Activated CD4-positive, CD25-positive, alpha-beta regulatory T cell treated with anti-CD3 and anti-CD28 coated beads, Interleukin-2, amount 50 U/mL, for 16 hours (primary cell): Measurements from ENCODE around the gene NFKBIB.
"Not testable (repeated sequence)": the region's sequence is repeated elsewhere in the genome, so short reads cannot be mapped to it uniquely, and the experiment has no call there.

Experiments used
- DNase-seq: peaks from one replicate; pipeline ENCODE4 v3.0.0-alpha.2; 2020; ENCODE audit warnings: low read depth, low spot score

NFKBIB gene

GRCh38 chr19:38875656-38876395, 23.9 kb upstream of the NFKBIB start:
- DNase-seq, result no peak

- peak; percentile 38 for DNase-seq
Measured at GRCh38 chr19:38877781-38878574, 21.8 kb upstream of the NFKBIB start, which contains the start of gene RINL. TSS of gene RINL (minus strand) at chr19:38878275. CDS start at chr19:38876742, 1,533 bp downstream.

GRCh38 chr19:38878575-38879399, 21.0 kb upstream of the NFKBIB start:
- no peak for DNase-seq

DNA sequence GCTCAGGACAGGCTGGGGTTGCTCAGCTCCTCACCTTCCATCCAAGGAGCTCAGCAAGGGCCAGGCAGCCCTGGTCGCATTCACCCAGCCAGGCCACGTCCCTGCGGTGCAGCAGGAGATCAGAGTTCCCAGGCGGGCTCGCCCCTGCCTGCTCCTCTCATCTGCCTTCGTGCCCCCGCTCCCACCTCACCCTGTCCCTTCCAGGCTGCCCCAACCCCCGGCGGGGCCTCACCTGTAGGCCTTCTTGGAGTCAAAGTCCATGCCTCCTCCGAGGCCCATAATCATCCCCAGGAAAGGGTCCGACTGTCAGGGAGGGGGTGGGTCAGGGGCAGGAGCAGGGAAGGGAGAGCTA, 20.4 kb upstream of the NFKBIB start:
- no peak for DNase-seq

GRCh38 chr19:38880076-38880881, 19.5 kb upstream of the NFKBIB start:
- DNase-seq, result no peak

DNA sequence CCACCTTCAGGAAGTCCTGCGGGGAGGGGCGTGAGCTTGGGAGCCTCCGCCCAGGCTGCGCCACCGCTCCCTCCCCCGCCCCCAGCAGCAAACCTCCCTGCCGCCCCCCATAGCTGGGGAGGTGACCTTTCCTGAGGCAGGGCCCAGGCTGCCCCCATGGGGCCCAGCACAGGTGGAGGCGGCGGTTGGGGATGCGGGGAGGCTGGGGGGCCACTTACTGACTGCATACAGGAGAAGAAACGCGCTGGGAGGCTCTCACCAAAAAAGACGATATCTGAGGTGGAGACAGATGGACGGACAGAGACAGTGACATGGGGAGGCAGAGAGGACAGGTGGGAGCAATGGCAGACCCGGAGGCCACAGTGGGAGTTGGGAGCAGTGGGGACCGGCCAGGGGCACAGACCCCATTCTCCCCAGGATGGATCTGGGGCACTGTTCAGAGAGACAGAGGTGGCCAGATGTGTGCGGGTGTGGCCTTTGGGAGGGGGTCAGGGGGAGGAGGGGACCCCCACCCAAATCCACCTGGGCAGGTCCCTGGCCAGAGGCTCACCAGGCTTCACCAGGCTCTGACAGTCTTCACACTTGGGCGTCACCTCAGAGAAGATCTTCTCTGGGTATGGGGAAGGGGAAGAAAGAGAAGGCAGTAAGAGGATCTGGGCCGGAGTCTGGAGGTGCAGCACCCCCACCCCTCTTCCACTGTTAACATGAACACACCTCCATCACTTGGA, 18.7 kb upstream of the NFKBIB start:
- DNase-seq, result no peak

- DNase-seq, result no peak
Measured at GRCh38 chr19:38883286-38883685, 16.5 kb upstream of the NFKBIB start.

- DNase-seq, result not testable (repeated sequence)
Measured at GRCh38 chr19:38884691-38885090, 15.1 kb upstream of the NFKBIB start.

GRCh38 chr19:38888876-38889275, 10.9 kb upstream of the NFKBIB start:
- no peak for DNase-seq

- DNase-seq, result no peak
Measured at GRCh38 chr19:38889803-38890202, 10.0 kb upstream of the NFKBIB start.

- DNase-seq, result no peak
Measured at GRCh38 chr19:38890686-38891085, 9.1 kb upstream of the NFKBIB start.

GRCh38 chr19:38891771-38892170, 8.0 kb upstream of the NFKBIB start:
- no peak for DNase-seq

DNA sequence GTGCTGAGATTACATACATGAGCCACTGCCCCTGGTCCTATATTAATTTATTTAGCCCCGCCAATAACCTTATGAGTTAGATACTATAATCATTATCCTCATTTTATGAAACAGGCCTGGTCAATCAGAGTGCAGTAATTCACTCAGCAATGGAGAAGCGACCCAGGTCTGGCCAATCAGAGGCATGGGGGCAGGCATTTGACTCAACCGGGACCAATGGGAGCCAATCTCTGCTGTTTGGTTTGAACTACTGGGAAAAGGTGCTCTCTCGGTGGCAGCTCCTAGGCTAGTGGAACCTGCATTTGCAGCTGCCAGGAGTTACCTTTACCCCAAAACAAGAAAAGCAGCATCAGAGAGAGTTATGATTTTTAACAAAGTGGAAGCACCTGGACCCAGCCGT, 6.9 kb upstream of the NFKBIB start:
- DNase-seq, result no peak

DNA sequence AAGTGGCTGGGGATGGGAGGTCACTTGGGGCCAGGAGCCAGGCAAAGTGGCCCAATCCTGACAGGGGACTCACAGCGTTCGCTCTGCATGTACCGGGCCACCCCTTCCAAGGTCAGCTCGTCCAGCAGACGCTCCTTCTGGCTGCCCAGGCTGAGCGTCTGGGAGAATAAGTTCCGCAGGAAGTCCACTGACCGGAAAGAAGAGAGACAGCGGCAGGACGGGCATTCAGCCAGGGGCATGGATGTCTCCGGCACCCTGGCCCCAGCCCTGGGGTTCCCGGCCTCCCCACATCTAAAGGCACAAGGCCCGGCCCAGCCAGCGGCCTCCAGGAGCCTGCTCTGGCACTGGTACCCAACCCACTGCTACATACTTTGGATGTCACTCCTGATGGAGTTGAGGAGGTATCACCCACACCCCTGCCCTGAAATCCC, 6.4 kb upstream of the NFKBIB start:
- DNase-seq, result no peak

- no peak for DNase-seq
Measured at GRCh38 chr19:38894968-38895367, 4.8 kb upstream of the NFKBIB start.

- no peak for DNase-seq
Measured at GRCh38 chr19:38898788-38899446, 852 bp upstream of the NFKBIB start.

DNA sequence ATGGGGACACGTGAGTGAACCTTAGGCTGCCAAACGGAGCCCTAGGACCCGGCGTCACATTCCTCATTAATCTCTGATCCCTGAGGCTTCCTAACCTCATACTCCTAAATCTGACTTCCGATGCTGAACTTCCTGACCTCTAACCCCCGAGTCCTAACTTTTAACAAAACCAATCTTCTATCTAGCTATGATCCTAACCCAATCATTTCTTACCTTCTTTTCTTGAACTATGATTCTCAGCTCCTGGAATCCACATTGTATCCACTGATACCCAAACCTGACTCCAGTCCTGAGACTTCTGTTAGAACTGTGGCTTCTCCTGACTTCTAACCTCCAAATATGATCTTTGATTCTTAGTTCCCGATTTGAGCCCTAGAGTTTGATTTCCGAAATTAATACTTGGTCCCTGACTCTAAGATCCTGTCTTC, 447 bp downstream of the NFKBIB start:
- DNase-seq, result no peak

DNA sequence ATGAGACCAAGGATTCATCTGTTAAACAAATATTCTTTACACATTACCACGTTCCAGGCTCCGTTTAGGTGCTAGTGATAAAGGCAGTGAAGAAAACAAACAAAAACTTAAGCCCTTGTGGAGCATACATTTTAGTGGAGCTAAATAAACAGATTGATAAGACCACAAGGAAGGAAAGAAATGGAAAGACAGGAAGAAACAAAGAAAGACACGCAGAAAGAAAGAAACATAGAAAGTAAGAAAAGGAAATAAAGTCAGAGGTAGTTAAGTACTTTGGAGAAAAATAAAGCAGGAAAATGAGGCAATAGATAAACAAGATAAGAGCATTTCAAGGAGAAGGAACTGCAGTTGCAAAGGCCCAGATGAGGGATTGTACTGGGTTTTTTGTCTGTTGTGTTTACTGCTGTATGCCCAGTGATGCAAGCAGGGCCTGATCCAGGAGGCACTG, 998 bp downstream of the NFKBIB start:
- DNase-seq, result no peak

DNA sequence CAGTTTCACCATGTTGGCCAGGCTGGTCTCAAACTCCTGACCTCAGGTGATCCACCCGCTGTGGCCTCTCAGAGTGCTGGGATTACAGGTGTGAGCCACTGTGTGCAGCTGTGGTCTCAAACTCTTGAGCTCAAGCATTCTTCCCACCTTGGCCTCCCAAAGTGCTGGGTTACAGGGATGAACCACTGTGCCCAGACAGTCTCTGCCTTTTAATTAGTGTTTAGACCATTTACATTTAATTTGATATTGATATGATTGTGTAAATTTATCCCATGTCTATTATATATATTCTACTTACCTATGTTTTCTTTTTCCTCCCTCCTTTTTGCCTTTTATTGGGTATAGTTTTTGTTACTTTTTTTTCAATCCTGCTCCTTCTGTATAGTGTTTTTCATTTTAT, 1.9 kb downstream of the NFKBIB start:
- no peak for DNase-seq
